NT2/D1 (cell line): ENCODE results near the gene SUN2.

Source experiments
- DNase-seq: peaks from one replicate; pipeline ENCODE4 v3.0.0-alpha.2; 2011; ENCODE audit warnings: low read depth, low spot score
- H3K27me3 ChIP-seq: 2 replicates; pipeline ENCODE4 v1.6.0; 2011; ENCODE audit warnings: mild to moderate bottlenecking; ENCODE audit not compliant: insufficient read length, insufficient read depth
- H3K36me3 ChIP-seq: 2 replicates; pipeline ENCODE4 v1.6.1; 2011; ENCODE audit warnings: mild to moderate bottlenecking, low read length, mixed read lengths; ENCODE audit not compliant: insufficient read depth, insufficient read length
- H3K4me1 ChIP-seq: 2 replicates; pipeline ENCODE4 v1.5.1; 2011; ENCODE audit not compliant: insufficient read depth, insufficient read length
- H3K4me3 ChIP-seq: 2 replicates; pipeline ENCODE4 v1.5.1; 2011; ENCODE audit warnings: low read depth; ENCODE audit not compliant: insufficient read length
- H3K9ac ChIP-seq: 2 replicates; pipeline ENCODE4 v1.6.0; 2011; ENCODE audit warnings: low read depth; ENCODE audit not compliant: insufficient read length
- H3K9me3 ChIP-seq: 2 replicates; pipeline ENCODE4 v1.5.1; 2011; ENCODE audit warnings: mild to moderate bottlenecking, low read length; ENCODE audit not compliant: insufficient read depth
- SUZ12 ChIP-seq: IDR thresholded peaks from 2 replicates; pipeline ENCODE4 v1.6.1; 2011; ENCODE audit not compliant: insufficient read length, insufficient read depth; ENCODE audit errors: extremely low read depth
- YY1 ChIP-seq: IDR thresholded peaks from 2 replicates; pipeline ENCODE4 v1.6.1; 2011; ENCODE audit not compliant: insufficient read length, insufficient read depth
- ZNF274 ChIP-seq: IDR thresholded peaks from 2 replicates; pipeline ENCODE4 v1.6.1; 2011; ENCODE audit warnings: mild to moderate bottlenecking, low read depth, low read length

SUN2 gene

DNA sequence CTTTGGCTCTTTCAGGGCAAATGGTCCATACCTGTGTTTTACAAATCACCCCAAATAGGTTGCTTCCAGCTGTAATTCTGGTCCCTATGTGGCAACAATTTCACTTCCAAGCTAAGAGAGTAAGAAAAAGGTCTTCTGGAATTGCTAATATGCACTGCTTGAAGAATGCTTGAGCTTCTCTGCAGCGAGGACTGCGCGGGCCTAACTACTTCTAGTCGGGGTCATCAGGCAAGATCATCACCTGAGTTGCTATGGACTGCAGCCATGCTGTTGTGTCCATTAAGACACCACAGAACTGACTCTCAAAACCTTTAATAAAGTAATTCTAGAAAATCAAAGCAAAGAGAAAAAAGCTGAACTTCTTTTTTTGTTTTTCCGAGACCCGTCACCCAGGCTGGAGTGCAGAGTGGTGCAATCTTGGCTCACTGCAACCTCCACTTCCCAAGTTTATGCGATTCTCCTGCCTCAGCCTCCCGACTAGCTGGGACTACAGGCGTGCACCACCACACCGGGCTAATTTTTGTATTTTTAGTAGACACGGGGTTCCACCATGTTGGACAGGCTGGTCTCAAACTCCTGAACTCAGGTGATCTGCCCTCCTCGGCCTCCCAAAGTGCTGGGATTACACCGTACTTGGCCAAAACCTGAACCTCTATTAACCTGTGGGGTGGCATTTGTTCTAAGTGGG lies 57.2 kb downstream of the SUN2 start:
- Histone ChIP-seq H3K9me3 (no peaks in the 10 kb centered on the region), H3K4me3 (peak overlapping the region; percentile 80), H3K27me3 (no peaks in the 10 kb centered on the region), H3K4me1 (peaks cover 4% of the 10 kb centered on the region), H3K36me3 (peaks cover 33% of the 10 kb centered on the region), H3K9ac (no peak overlapping the region)
- no peak for TF ChIP-seq ZNF274
- TF ChIP-seq SUZ12: no peak
- DNase-seq: no peak

DNA sequence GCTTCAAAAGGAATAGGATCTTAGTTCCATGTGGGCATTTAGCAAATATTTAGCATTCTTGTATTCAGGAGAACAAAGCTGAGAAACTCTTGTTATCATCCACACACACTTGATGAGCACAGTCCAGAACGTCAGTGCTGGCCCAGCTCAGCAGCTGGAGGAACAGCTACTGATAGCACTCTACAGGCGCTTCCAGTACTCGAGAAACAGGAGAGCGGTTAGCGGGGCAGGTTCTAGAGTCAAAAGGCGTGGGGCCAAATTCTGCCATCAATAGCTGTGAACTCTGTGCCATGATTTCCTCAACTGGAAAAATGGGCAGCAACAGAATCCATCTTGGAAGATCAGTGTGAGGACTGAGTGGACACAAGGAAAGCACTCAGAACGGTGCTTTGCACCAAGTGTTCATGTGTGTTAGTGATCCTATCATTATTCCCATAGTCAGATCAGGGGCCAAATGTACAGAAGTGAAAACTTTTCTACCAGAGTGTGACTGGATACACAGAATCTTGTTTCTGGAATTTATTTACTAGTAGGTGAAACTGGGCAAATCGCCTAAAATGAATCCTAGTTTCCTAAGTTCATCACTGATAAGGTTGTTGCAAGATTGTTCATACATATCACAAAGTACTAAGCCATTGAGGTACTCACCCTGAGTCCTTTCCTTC lies 58.2 kb downstream of the SUN2 start:
- peaks cover 3% of the 10 kb centered on the region for H3K4me1 ChIP-seq
- no peak for DNase-seq
- H3K9ac ChIP-seq: no peak overlapping the region

DNA sequence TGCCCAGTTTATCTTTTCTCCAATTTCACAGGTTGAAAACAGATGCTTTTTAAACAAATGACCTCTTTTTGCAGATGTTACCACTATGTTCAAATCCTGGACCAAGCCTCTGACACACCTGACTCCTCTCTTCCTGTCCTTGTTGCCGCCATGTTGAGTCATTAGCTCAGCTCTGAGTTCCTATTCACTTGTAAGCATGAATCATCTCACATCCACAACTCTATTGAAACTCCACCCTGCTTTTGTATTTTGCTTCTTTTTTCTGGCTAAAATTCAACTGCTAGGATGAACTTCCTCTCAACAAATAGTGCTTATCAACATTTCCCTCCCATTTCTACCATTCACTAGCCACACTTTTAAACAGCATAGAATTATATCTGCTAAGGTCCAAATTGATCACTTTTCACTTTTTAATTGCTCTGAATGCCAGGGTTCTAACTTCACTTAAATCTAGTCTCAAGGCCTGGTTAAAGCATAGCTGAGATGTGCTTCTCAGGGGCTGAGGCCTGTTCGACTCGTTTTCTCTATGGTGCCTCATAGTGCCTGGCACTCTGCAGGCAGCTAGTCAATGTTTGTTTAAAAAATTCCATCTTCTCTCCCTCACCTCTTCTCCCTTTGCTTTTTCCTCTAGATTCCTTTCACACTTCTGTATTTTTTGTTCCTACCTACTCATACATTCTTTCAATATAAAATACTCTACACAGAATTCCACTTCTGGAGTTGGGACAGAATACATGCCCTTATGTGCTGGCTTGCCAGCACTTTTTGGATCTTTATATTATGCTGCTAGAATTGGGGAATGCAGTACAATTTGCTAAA lies 59.0 kb downstream of the SUN2 start:
- Histone ChIP-seq H3K36me3 (peaks cover 46% of the 10 kb centered on the region), H3K4me3 (no peak overlapping the region), H3K9ac (no peak overlapping the region), H3K27me3 (no peaks in the 10 kb centered on the region), H3K9me3 (no peaks in the 10 kb centered on the region), H3K4me1 (peaks cover 2% of the 10 kb centered on the region)
- DNase-seq: no peak
- TF ChIP-seq SUZ12 (no peak), ZNF274 (no peak), YY1 (no peak)

More for the DNA sequence above, 58.2 kb downstream of the SUN2 start:
- Histone ChIP-seq H3K9me3 (no peaks in the 10 kb centered on the region), H3K27me3 (no peaks in the 10 kb centered on the region), H3K36me3 (peaks cover 41% of the 10 kb centered on the region), H3K4me3 (no peak overlapping the region)
- no peak for TF ChIP-seq ZNF274
- no peak for TF ChIP-seq SUZ12
- TF ChIP-seq YY1: no peak

GRCh38 chr22:38694940-38695339 lies 60.9 kb downstream of the SUN2 start:
- Histone ChIP-seq H3K9ac (no peak overlapping the region), H3K4me1 (peaks cover 2% of the 10 kb centered on the region), H3K36me3 (peaks cover 55% of the 10 kb centered on the region), H3K4me3 (no peak overlapping the region), H3K27me3 (no peaks in the 10 kb centered on the region), H3K9me3 (no peaks in the 10 kb centered on the region)
- TF ChIP-seq SUZ12 (no peak), YY1 (no peak)
- DNase-seq: no peak

GRCh38 chr22:38694049-38694448 lies 61.7 kb downstream of the SUN2 start:
- TF ChIP-seq SUZ12: no peak

GRCh38 chr22:38689651-38690050 lies 66.1 kb downstream of the SUN2 start:
- TF ChIP-seq YY1 (no peak), SUZ12 (no peak), ZNF274 (no peak)
- Histone ChIP-seq H3K27me3 (no peaks in the 10 kb centered on the region), H3K36me3 (peaks cover 76% of the 10 kb centered on the region), H3K9me3 (no peaks in the 10 kb centered on the region), H3K9ac (no peak overlapping the region), H3K4me3 (no peak overlapping the region), H3K4me1 (no peaks in the 10 kb centered on the region)
- DNase-seq: no peak

More at GRCh38 chr22:38694049-38694448, 61.7 kb downstream of the SUN2 start:
- Histone ChIP-seq H3K4me3 (no peak overlapping the region), H3K27me3 (no peaks in the 10 kb centered on the region), H3K9ac (no peak overlapping the region), H3K9me3 (no peaks in the 10 kb centered on the region), H3K4me1 (no peaks in the 10 kb centered on the region), H3K36me3 (peaks cover 55% of the 10 kb centered on the region)
- DNase-seq: no peak

- no peak overlapping the region for H3K9ac ChIP-seq
- H3K4me3 ChIP-seq: no peak overlapping the region
- peaks cover 70% of the 10 kb centered on the region for H3K36me3 ChIP-seq
- DNase-seq: no peak
- H3K27me3 ChIP-seq: no peaks in the 10 kb centered on the region
- no peaks in the 10 kb centered on the region; the same call in 1 of the 2 replicates for H3K9me3 ChIP-seq
- TF ChIP-seq SUZ12 (no peak), YY1 (no peak), ZNF274 (no peak)
- H3K4me1 ChIP-seq: peaks cover 2% of the 10 kb centered on the region
Observed at GRCh38 chr22:38685761-38686160, 70.0 kb downstream of the SUN2 start.
